H9 (cell line): Measurements from ENCODE around the gene DPH6. TPM values are rescaled to one million over a fixed set of nuclear protein-coding genes. Genes with fewer than 3 reads are reported as not detected.
A peak's percentile ranks its signal among the peaks of the same experiment; 100 is the strongest.

Experiments used
- DNase-seq: peaks from one replicate; pipeline ENCODE4 v3.0.0-alpha.2; 2017
- H2AFZ ChIP-seq: one replicate; pipeline ENCODE4 v1.6.1; 2013; ENCODE audit warnings: mild to moderate bottlenecking, low read length, control low read depth, moderate library complexity
- H2AK5ac ChIP-seq: 2 replicates; pipeline ENCODE4 v1.6.1; 2013; ENCODE audit warnings: low read length, control low read depth, mixed read lengths; ENCODE audit not compliant: insufficient read length
- H2BK120ac ChIP-seq: one replicate; pipeline ENCODE4 v1.6.1; 2013; ENCODE audit warnings: low read depth, mild to moderate bottlenecking, low read length, control low read depth, inconsistent platforms; ENCODE audit not compliant: poor library complexity, severe bottlenecking
- H2BK12ac ChIP-seq: 2 replicates; pipeline ENCODE4 v1.6.1; 2013; ENCODE audit warnings: low read length, control low read depth, mixed read lengths, low read depth; ENCODE audit not compliant: insufficient read length
- H2BK15ac ChIP-seq: 2 replicates; pipeline ENCODE4 v1.6.1; 2013; ENCODE audit warnings: low read depth, low read length, control low read depth
- H2BK20ac ChIP-seq: one replicate; pipeline ENCODE4 v1.6.1; 2013; ENCODE audit warnings: low read depth, mild to moderate bottlenecking, low read length, control low read depth, inconsistent platforms; ENCODE audit not compliant: poor library complexity, severe bottlenecking
- H2BK5ac ChIP-seq: 2 replicates; pipeline ENCODE4 v1.6.1; 2013; ENCODE audit warnings: low read length, control low read depth, mixed read lengths; ENCODE audit not compliant: insufficient read length
- H3K14ac ChIP-seq: 2 replicates; pipeline ENCODE4 v1.6.1; 2013; ENCODE audit warnings: low read length, control low read depth; ENCODE audit not compliant: insufficient read depth
- H3K18ac ChIP-seq: 2 replicates; pipeline ENCODE4 v1.6.1; 2013; ENCODE audit warnings: low read depth, mild to moderate bottlenecking, mixed read lengths, low read length, control low read depth; ENCODE audit not compliant: insufficient read length
- H3K23ac ChIP-seq: 2 replicates; pipeline ENCODE4 v1.6.1; 2013; ENCODE audit warnings: low read length, control low read depth, mixed read lengths, low read depth; ENCODE audit not compliant: insufficient read length
- H3K23me2 ChIP-seq: 2 replicates; pipeline ENCODE4 v1.6.1; 2013; ENCODE audit warnings: low read depth, mild to moderate bottlenecking, mixed read lengths, low read length, control low read depth; ENCODE audit not compliant: insufficient read length, poor library complexity, severe bottlenecking
- H3K27ac ChIP-seq: 2 replicates; pipeline ENCODE4 v1.5.1; 2013; ENCODE audit warnings: low read length, control low read depth, mixed read lengths, low read depth; ENCODE audit not compliant: insufficient read length
- H3K27me3 ChIP-seq: 2 replicates; pipeline ENCODE4 v1.6.1; 2013; ENCODE audit warnings: low read length, control low read depth, inconsistent platforms; ENCODE audit not compliant: insufficient read depth
- H3K4ac ChIP-seq: 2 replicates; pipeline ENCODE4 v1.6.1; 2013; ENCODE audit warnings: low read depth, mild to moderate bottlenecking, control low read depth, inconsistent platforms, low read length, moderate library complexity
- H3K4me1 ChIP-seq: 2 replicates; pipeline ENCODE4 v1.6.1; 2013; ENCODE audit warnings: low read length, control low read depth, inconsistent platforms; ENCODE audit not compliant: insufficient read depth
- H3K4me2 ChIP-seq: 2 replicates; pipeline ENCODE4 v1.6.1; 2013; ENCODE audit warnings: low read length, control low read depth, mixed read lengths; ENCODE audit not compliant: insufficient read length, insufficient read depth
- H3K56ac ChIP-seq: 2 replicates; pipeline ENCODE4 v1.6.1; 2013; ENCODE audit warnings: low read depth, mild to moderate bottlenecking, mixed read lengths, low read length, control low read depth; ENCODE audit not compliant: insufficient read length
- H3K79me1 ChIP-seq: 2 replicates; pipeline ENCODE4 v1.6.1; 2013; ENCODE audit warnings: low read depth, mild to moderate bottlenecking, moderate library complexity, low read length, control low read depth, inconsistent platforms; ENCODE audit not compliant: insufficient read depth, poor library complexity, severe bottlenecking
- H3K79me2 ChIP-seq: 2 replicates; pipeline ENCODE4 v1.6.1; 2013; ENCODE audit warnings: low read length, control low read depth, inconsistent platforms; ENCODE audit not compliant: insufficient read depth
- H3K9ac ChIP-seq: 2 replicates; pipeline ENCODE4 v1.6.1; 2013; ENCODE audit warnings: low read length, control low read depth, mixed read lengths; ENCODE audit not compliant: insufficient read length; ENCODE audit errors: extremely low read depth
- H3K9me3 ChIP-seq: one replicate; pipeline ENCODE4 v1.6.1; 2013; ENCODE audit warnings: low read depth, low read length, inconsistent platforms; ENCODE audit not compliant: control insufficient read depth
- H3T11ph ChIP-seq: one replicate; pipeline ENCODE4 v1.6.1; 2013; ENCODE audit warnings: mild to moderate bottlenecking, low read length, control low read depth, inconsistent platforms
- H4K20me1 ChIP-seq: one replicate; pipeline ENCODE4 v1.6.1; 2013; ENCODE audit not compliant: control insufficient read depth, insufficient read length, insufficient read depth
- H4K5ac ChIP-seq: 2 replicates; pipeline ENCODE4 v1.6.1; 2013; ENCODE audit warnings: low read depth, mild to moderate bottlenecking, mixed read lengths, low read length, control low read depth; ENCODE audit not compliant: insufficient read length
- H4K8ac ChIP-seq: replicated peaks from 2 replicates; pipeline ENCODE4 v1.6.1; 2013; ENCODE audit warnings: low read length, control low read depth, mixed read lengths, low read depth; ENCODE audit not compliant: insufficient read length
- H4K91ac ChIP-seq: 2 replicates; pipeline ENCODE4 v1.6.1; 2013; ENCODE audit warnings: low read depth, mild to moderate bottlenecking, moderate library complexity, mixed read lengths, low read length, control low read depth; ENCODE audit not compliant: insufficient read length
- H3K27ac Mint-ChIP-seq, 3 experiments: 2 replicates in 2 of 3; 3 replicates in 1 of 3; pipeline ENCODE4 v1.8.0; 2020 to 2021; ENCODE audit warnings: mixed read lengths in 3 of 3, mild to moderate bottlenecking in 1 of 3, moderate library complexity in 1 of 3
- H3K27me3 Mint-ChIP-seq: 2 replicates; pipeline ENCODE4 v1.8.0; 2021; ENCODE audit warnings: low read depth, mild to moderate bottlenecking, moderate library complexity, mixed read lengths
- H3K36me3 Mint-ChIP-seq, 3 experiments: 2 replicates in 2 of 3; 3 replicates in 1 of 3; pipeline ENCODE4 v1.8.0; 2020 to 2021; ENCODE audit warnings: low read depth in 3 of 3, mixed read lengths in 3 of 3; ENCODE audit not compliant: insufficient read depth in 1 of 3
- H3K4me1 Mint-ChIP-seq, 2 experiments: 2 replicates each; pipeline ENCODE4 v1.8.0; 2020; ENCODE audit warnings: mixed read lengths in 2 of 2
- H3K4me3 Mint-ChIP-seq, 2 experiments: 2 replicates in 1 of 2; 3 replicates in 1 of 2; pipeline ENCODE4 v1.8.0; 2020 to 2021; ENCODE audit warnings: mild to moderate bottlenecking in 2 of 2, mixed read lengths in 2 of 2, moderate library complexity in 1 of 2
- H3K9me3 Mint-ChIP-seq, 2 experiments: 2 replicates in 1 of 2; 3 replicates in 1 of 2; pipeline ENCODE4 v1.8.0; 2020; ENCODE audit warnings: mild to moderate bottlenecking in 2 of 2, mixed read lengths in 2 of 2, moderate library complexity in 1 of 2
- WGBS: extraction: QIAGEN DNeasy Blood & Tissue Kit; methylation state at CpG from one replicate; pipeline ENCODE4 v1.1.7; 2013; ENCODE audit warnings: missing lambda C conversion rate, low lambda C conversion rate, mixed read lengths; ENCODE audit not compliant: insufficient read length; ENCODE audit errors: extremely low coverage; 5-methylcytosine and 5-hydroxymethylcytosine counted together
- total RNA-seq: library from RNA; stranded (reverse); gene quantifications from 2 replicates; pipeline ENCODE4 v1.2.1, GENCODE V29; 2021
- TF ChIP-seq, protein P1 (sequence below): fragments of 200-600 bp; sonication (generic); conservative IDR thresholded peaks from 3 replicates; pipeline ENCODE4 v1.8.0; 2021; ENCODE audit warnings: antibody characterized with exemption, mild to moderate bottlenecking

DPH6 gene
- total RNA-seq, 1 experiment from 2014 or later = 42.0 TPM

DNA sequence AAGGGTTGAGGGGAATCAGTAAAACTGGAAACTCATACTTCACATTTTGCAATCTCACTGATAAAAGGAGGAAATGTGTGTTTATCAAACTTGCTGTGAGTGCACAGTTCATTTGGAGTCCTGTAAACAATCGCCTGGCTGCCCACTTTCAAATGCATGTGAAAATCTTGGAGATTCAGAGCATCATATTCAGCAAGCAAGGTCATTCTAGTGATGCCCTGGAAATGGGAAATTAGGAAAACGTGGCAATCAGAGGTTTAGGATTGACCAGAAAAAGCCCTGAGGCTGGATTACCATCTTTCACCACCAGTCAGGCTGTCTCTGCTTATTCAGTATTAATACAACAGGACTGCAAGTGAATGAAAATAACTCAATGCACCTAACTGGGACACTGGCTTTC is 23.9 kb downstream of the DPH6 start:
- Histone ChIP-seq H3K23ac (no peak overlapping the region), H3K18ac (no peak overlapping the region), H3K27me3 (no peaks in the 10 kb centered on the region), H4K5ac (no peak overlapping the region), H2AK5ac (no peak overlapping the region), H2AFZ (no peak overlapping the region), H3K9me3 (no peaks in the 10 kb centered on the region), H3T11ph (no peak overlapping the region), H3K9ac (no peak overlapping the region), H2BK20ac (no peak overlapping the region), H3K4me1 (peaks cover 4% of the 10 kb centered on the region; the same call in 1 of the 2 replicates), H3K4ac (no peak overlapping the region), H3K56ac (no peak overlapping the region), H2BK12ac (no peak overlapping the region), H2BK120ac (no peak overlapping the region), H3K79me2 (no peaks in the 10 kb centered on the region), H3K27ac (no peak overlapping the region), H3K79me1 (no peaks in the 10 kb centered on the region), H2BK15ac (no peak overlapping the region), H2BK5ac (no peak overlapping the region), H3K4me2 (no peak overlapping the region), H4K20me1 (no peaks in the 10 kb centered on the region), H4K91ac (no peak overlapping the region), H3K23me2 (no peaks in the 10 kb centered on the region), H4K8ac (no peak overlapping the region), H3K14ac (no peak overlapping the region)
- H3K36me3 Mint-ChIP-seq = peaks cover 0 to 2% (median 0%) of the 10 kb centered on the region in 3 experiments; a peak in 1 of 7 replicates
- DNase-seq = no peak
- H3K4me3 Mint-ChIP-seq = no peak overlapping the region
- H3K4me1 Mint-ChIP-seq = peaks cover 22 to 28% of the 10 kb centered on the region in 2 experiments
- no peaks in the 10 kb centered on the region for H3K9me3 Mint-ChIP-seq
- peak overlapping the region in 1 of 3 experiments; percentile 44; a peak in 2 of 7 replicates for H3K27ac Mint-ChIP-seq
- no peaks in the 10 kb centered on the region for H3K27me3 Mint-ChIP-seq
- no CpG with 5 or more reads among the region's 2 CpGs for WGBS
- TF ChIP-seq, protein P1, sequence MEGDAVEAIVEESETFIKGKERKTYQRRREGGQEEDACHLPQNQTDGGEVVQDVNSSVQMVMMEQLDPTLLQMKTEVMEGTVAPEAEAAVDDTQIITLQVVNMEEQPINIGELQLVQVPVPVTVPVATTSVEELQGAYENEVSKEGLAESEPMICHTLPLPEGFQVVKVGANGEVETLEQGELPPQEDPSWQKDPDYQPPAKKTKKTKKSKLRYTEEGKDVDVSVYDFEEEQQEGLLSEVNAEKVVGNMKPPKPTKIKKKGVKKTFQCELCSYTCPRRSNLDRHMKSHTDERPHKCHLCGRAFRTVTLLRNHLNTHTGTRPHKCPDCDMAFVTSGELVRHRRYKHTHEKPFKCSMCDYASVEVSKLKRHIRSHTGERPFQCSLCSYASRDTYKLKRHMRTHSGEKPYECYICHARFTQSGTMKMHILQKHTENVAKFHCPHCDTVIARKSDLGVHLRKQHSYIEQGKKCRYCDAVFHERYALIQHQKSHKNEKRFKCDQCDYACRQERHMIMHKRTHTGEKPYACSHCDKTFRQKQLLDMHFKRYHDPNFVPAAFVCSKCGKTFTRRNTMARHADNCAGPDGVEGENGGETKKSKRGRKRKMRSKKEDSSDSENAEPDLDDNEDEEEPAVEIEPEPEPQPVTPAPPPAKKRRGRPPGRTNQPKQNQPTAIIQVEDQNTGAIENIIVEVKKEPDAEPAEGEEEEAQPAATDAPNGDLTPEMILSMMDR = no peak; the same call in 2 of the 3 replicates
